Activated CD8-positive, alpha-beta T cell treated with anti-CD3 and anti-CD28 coated beads for 36 hours (primary cell): ENCODE measurements around the gene SND1. TPM values are rescaled to one million over a fixed set of nuclear protein-coding genes. Genes with fewer than 3 reads are reported as not detected.

ENCODE experiments used
- ATAC-seq: fragments of 200-7000 bp; cut with Tn5 transposase; one replicate; pipeline ENCODE4 v1.10.0; 2021; ENCODE audit warnings: mild to moderate bottlenecking, moderate library complexity
- CTCF ChIA-PET: fragments of 350-600 bp; sonication (Branson Sonifier 250); formaldehyde crosslinking; loops from one replicate; lab custom pipeline; 2021; ENCODE audit warnings: antibody characterized with exemption; lab: Charles Lee
- POLR2A ChIA-PET: fragments of 350-600 bp; sonication (Branson Sonifier 250); formaldehyde crosslinking; loops from one replicate; lab custom pipeline; 2021; ENCODE audit warnings: antibody characterized with exemption; lab: Charles Lee
- DNase-seq: peaks from one replicate; pipeline ENCODE4 v3.0.0-alpha.2; 2020
- H3K27ac Mint-ChIP-seq: one replicate; pipeline ENCODE4 v1.8.0; 2021; ENCODE audit warnings: mild to moderate bottlenecking, mixed read lengths
- H3K27me3 Mint-ChIP-seq: one replicate; pipeline ENCODE4 v1.8.0; 2021; ENCODE audit warnings: mixed read lengths
- H3K36me3 Mint-ChIP-seq: one replicate; pipeline ENCODE4 v1.8.0; 2021; ENCODE audit warnings: low read depth, mixed read lengths
- H3K4me1 Mint-ChIP-seq: one replicate; pipeline ENCODE4 v1.8.0; 2021; ENCODE audit warnings: low read depth, mixed read lengths
- H3K4me3 Mint-ChIP-seq: one replicate; pipeline ENCODE4 v1.8.0; 2021; ENCODE audit warnings: mild to moderate bottlenecking, moderate library complexity, mixed read lengths
- H3K9me3 Mint-ChIP-seq: one replicate; pipeline ENCODE4 v1.8.0; 2021; ENCODE audit warnings: mixed read lengths
- CTCF ChIP-seq: fragments of 200-600 bp; IDR thresholded peaks from one replicate; pipeline ENCODE4 v1.8.0; 2022; ENCODE audit warnings: antibody characterized with exemption, mild to moderate bottlenecking
- intact Hi-C: fragments of 100-400 bp; cut with micrococcal nuclease; formaldehyde crosslinking; loops from one replicate; pipeline ENCODE4 v1.10.0; 2022
- total RNA-seq, 2 experiments: library from RNA; stranded (reverse); gene quantifications; one replicate each; pipeline ENCODE4 v1.2.3, GENCODE V29; 2021

The SND1 gene
- total RNA-seq, 2 experiments from 2014 or later: 206 to 208 TPM

GRCh38 chr7:127812540-127812939 is 160.5 kb downstream of the SND1 start:
- Mint-ChIP-seq H3K27me3 (no peaks in the 10 kb centered on the region), H3K27ac (no peak overlapping the region), H3K4me1 (peaks cover 33% of the 10 kb centered on the region), H3K4me3 (no peak overlapping the region), H3K9me3 (no peaks in the 10 kb centered on the region), H3K36me3 (peaks cover 31% of the 10 kb centered on the region)
- TF ChIP-seq CTCF: no peak
- ChIA-PET POLR2A (no interaction called here), CTCF (no interaction called here)
- DNase-seq (no peak), ATAC-seq (no peak)
- intact Hi-C loops: no loop called here

GRCh38 chr7:127813991-127814541 is 162.1 kb downstream of the SND1 start:
- ATAC-seq: no peak
- no peak for TF ChIP-seq CTCF
- no peak overlapping the region for H3K4me3 Mint-ChIP-seq
- no peaks in the 10 kb centered on the region for H3K27me3 Mint-ChIP-seq
- intact Hi-C loops: no loop called here
- H3K9me3 Mint-ChIP-seq: no peaks in the 10 kb centered on the region
- ChIA-PET POLR2A (no interaction called here), CTCF (interaction anchor here (1.0 to 1.1 kb wide), 2 partner anchors 10 to 15 kb away, joined by 3 read pairs; no protein-coding TSS in a partner anchor)
- no peak for DNase-seq
- H3K4me1 Mint-ChIP-seq: peaks cover 37% of the 10 kb centered on the region
- no peak overlapping the region for H3K27ac Mint-ChIP-seq
- peaks cover 21% of the 10 kb centered on the region for H3K36me3 Mint-ChIP-seq

- CTCF ChIA-PET: no interaction called here
- Mint-ChIP-seq H3K9me3 (no peaks in the 10 kb centered on the region), H3K27ac (no peak overlapping the region), H3K36me3 (peaks cover 15% of the 10 kb centered on the region), H3K27me3 (no peaks in the 10 kb centered on the region), H3K4me1 (peaks cover 49% of the 10 kb centered on the region), H3K4me3 (no peak overlapping the region)
- no peak for ATAC-seq
- no peak for DNase-seq
- POLR2A ChIA-PET: no interaction called here
- TF ChIP-seq CTCF: no peak
- intact Hi-C loops: no loop called here
Observed at GRCh38 chr7:127815631-127816145, 163.7 kb downstream of the SND1 start.

GRCh38 chr7:127816354-127817190 is 164.6 kb downstream of the SND1 start:
- Mint-ChIP-seq H3K36me3 (peaks cover 22% of the 10 kb centered on the region), H3K27ac (no peak overlapping the region), H3K4me1 (peaks cover 53% of the 10 kb centered on the region), H3K27me3 (no peaks in the 10 kb centered on the region), H3K9me3 (no peaks in the 10 kb centered on the region), H3K4me3 (no peak overlapping the region)
- intact Hi-C loops: no loop called here
- no peak for TF ChIP-seq CTCF
- ChIA-PET CTCF (no interaction called here), POLR2A (no interaction called here)
- no peak for DNase-seq
- no peak for ATAC-seq

- no peak overlapping the region for H3K27ac Mint-ChIP-seq
- H3K27me3 Mint-ChIP-seq: no peaks in the 10 kb centered on the region
- no peaks in the 10 kb centered on the region for H3K9me3 Mint-ChIP-seq
- peaks cover 16% of the 10 kb centered on the region for H3K36me3 Mint-ChIP-seq
- ChIA-PET CTCF (interaction anchor here (1.0 kb wide), 1 partner anchor 25 kb away, joined by 3 read pairs; no protein-coding TSS in a partner anchor), POLR2A (no interaction called here)
- H3K4me3 Mint-ChIP-seq: no peak overlapping the region
- peaks cover 48% of the 10 kb centered on the region for H3K4me1 Mint-ChIP-seq
- no peak for DNase-seq
- intact Hi-C loops: no loop called here
- no peak for ATAC-seq
- TF ChIP-seq CTCF: no peak
Observed at GRCh38 chr7:127817466-127817865, 165.5 kb downstream of the SND1 start.
